Naive thymus-derived CD4-positive, alpha-beta T cell (primary cell): Measurements from ENCODE around the gene TMPRSS7. TPM values are rescaled to one million over a fixed set of nuclear protein-coding genes. Genes with fewer than 3 reads are reported as not detected.

ENCODE experiments used
- ATAC-seq: fragments of 150-1000 bp; cut with Tn5 transposase; 2 replicates; pipeline ENCODE4 v1.10.0; 2021; ENCODE audit warnings: mild to moderate bottlenecking, moderate library complexity
- CTCF ChIA-PET: fragments of 350-600 bp; sonication (Branson Sonifier 250); formaldehyde crosslinking; loops from one replicate; lab custom pipeline; 2021; ENCODE audit warnings: antibody characterized with exemption; lab: Charles Lee
- POLR2A ChIA-PET: fragments of 350-600 bp; sonication (Branson Sonifier 250); formaldehyde crosslinking; loops from one replicate; lab custom pipeline; 2021; ENCODE audit warnings: antibody characterized with exemption, inconsistent platforms; lab: Charles Lee
- DNase-seq, 9 donors: peaks; one replicate each; pipeline versions ENCODE4 v3.0.0 to v3.0.0-alpha.2; 2020 to 2022; ENCODE audit warnings: mixed read lengths in 1 of 9
- H3K27ac ChIP-seq: one replicate; pipeline ENCODE4 v1.7.0; 2013; ENCODE audit warnings: mild to moderate bottlenecking, low read depth, low read length, moderate library complexity
- H3K27me3 ChIP-seq, 2 donors: one replicate each; pipeline ENCODE4 v1.7.0; 2013; ENCODE audit warnings: low read length in 2 of 2, mild to moderate bottlenecking in 2 of 2, moderate library complexity in 2 of 2; ENCODE audit not compliant: control insufficient read depth in 2 of 2, insufficient read depth in 2 of 2
- H3K36me3 ChIP-seq, 3 experiments: 1 replicate in 2 of 3; 2 replicates in 1 of 3; pipeline ENCODE4 v1.7.0; 2013; ENCODE audit warnings: low read length in 3 of 3, mild to moderate bottlenecking in 3 of 3, moderate library complexity in 1 of 3; ENCODE audit not compliant: insufficient read depth in 3 of 3, control insufficient read depth in 2 of 3
- H3K4me1 ChIP-seq, 2 donors: one replicate each; pipeline ENCODE4 v1.7.0; 2013; ENCODE audit warnings: low read length in 2 of 2, mild to moderate bottlenecking in 2 of 2, moderate library complexity in 1 of 2; ENCODE audit not compliant: control insufficient read depth in 2 of 2, insufficient read depth in 2 of 2
- H3K4me3 ChIP-seq: 2 replicates; pipeline ENCODE4 v1.7.0; 2013; ENCODE audit warnings: mild to moderate bottlenecking, low read length
- H3K9me3 ChIP-seq, 3 experiments: 1 replicate in 2 of 3; 2 replicates in 1 of 3; pipeline ENCODE4 v1.7.0; 2013; ENCODE audit warnings: low read length in 3 of 3; ENCODE audit not compliant: control insufficient read depth in 2 of 3
- H3K27ac Mint-ChIP-seq, 9 donors: one replicate each; pipeline ENCODE4 v1.8.0; 2020 to 2022; ENCODE audit warnings: mixed read lengths in 9 of 9, mild to moderate bottlenecking in 8 of 9, moderate library complexity in 5 of 9, inconsistent platforms in 2 of 9
- H3K27me3 Mint-ChIP-seq, 5 donors: one replicate each; pipeline ENCODE4 v1.8.0; 2021 to 2022; ENCODE audit warnings: mixed read lengths in 5 of 5, mild to moderate bottlenecking in 1 of 5
- H3K36me3 Mint-ChIP-seq, 5 donors: one replicate each; pipeline ENCODE4 v1.8.0; 2020 to 2022; ENCODE audit warnings: mixed read lengths in 5 of 5, mild to moderate bottlenecking in 3 of 5, inconsistent platforms in 1 of 5
- H3K4me1 Mint-ChIP-seq, 7 donors: one replicate each; pipeline ENCODE4 v1.8.0; 2020 to 2022; ENCODE audit warnings: mixed read lengths in 7 of 7, mild to moderate bottlenecking in 3 of 7, inconsistent platforms in 1 of 7
- H3K4me3 Mint-ChIP-seq, 10 donors: one replicate each; pipeline ENCODE4 v1.8.0; 2020 to 2022; ENCODE audit warnings: mild to moderate bottlenecking in 10 of 10, mixed read lengths in 10 of 10, moderate library complexity in 6 of 10, inconsistent platforms in 2 of 10
- H3K9me3 Mint-ChIP-seq, 11 donors: one replicate each; pipeline ENCODE4 v1.8.0; 2020 to 2022; ENCODE audit warnings: mixed read lengths in 11 of 11, mild to moderate bottlenecking in 4 of 11, inconsistent platforms in 1 of 11, moderate library complexity in 1 of 11
- intact Hi-C, 2 donors: fragments of 100-400 bp; cut with micrococcal nuclease; formaldehyde crosslinking; loops; one replicate each; pipeline ENCODE4 v1.15.1; 2023
- polyA plus RNA-seq, 2 donors: library from polyadenylated mRNA; unstranded; fragments of 300-500 nt; fragmentation: Illumina TruSeq; gene quantifications; one replicate each; pipeline ENCODE4 v1.2.3, GENCODE V29; 2021
- total RNA-seq, 6 experiments: library from RNA in 5 of 6; stranded (reverse) in 5 of 6; gene quantifications; 1 replicate in 5 of 6; 2 replicates in 1 of 6; pipeline ENCODE4 v1.2.3 and lab custom pipeline; 2021 to 2026

The TMPRSS7 gene
- total and polyA plus RNA-seq, 7 experiments from 2014 or later = 0.09 TPM; not detected in 6

- ChIA-PET POLR2A (interaction anchor here (0.9 to 1.6 kb wide), 3 partner anchors 8 to 23 kb away, joined by 3 to 4 read pairs (median 4); no protein-coding TSS in a partner anchor), CTCF (interaction anchor here (0.9 to 4.6 kb wide), 4 partner anchors 10 to 36 kb away, joined by 3 to 16 read pairs (median 8); no protein-coding TSS in a partner anchor)
- H3K9me3 Mint-ChIP-seq = no peaks in the 10 kb centered on the region
- Histone ChIP-seq H3K4me3 (no peak overlapping the region), H3K27ac (no peak overlapping the region), H3K36me3 (no peaks in the 10 kb centered on the region), H3K27me3 (no peaks in the 10 kb centered on the region), H3K9me3 (no peaks in the 10 kb centered on the region), H3K4me1 (peaks cover 5 to 22% of the 10 kb centered on the region in 2 donors)
- H3K27ac Mint-ChIP-seq = peak overlapping the region; percentile 32 to 77 (median 56)
- no peaks in the 10 kb centered on the region for H3K36me3 Mint-ChIP-seq
- intact Hi-C loops = no loop called here
- DNase-seq (no peak), ATAC-seq (no peak)
- no peaks in the 10 kb centered on the region for H3K27me3 Mint-ChIP-seq
- peaks cover 20 to 52% (median 41%) of the 10 kb centered on the region in 7 donors for H3K4me1 Mint-ChIP-seq
- peak overlapping the region in 2 of 10 donors; percentile 17 to 31 for H3K4me3 Mint-ChIP-seq
These were observed 31.0 kb upstream of the TMPRSS7 start for GRCh38 chr3:112003321-112004080.

- no peak for ATAC-seq
- H3K9me3 Mint-ChIP-seq = peaks cover 0 to 3% (median 0%) of the 10 kb centered on the region in 11 donors
- intact Hi-C loops = no loop called here
- ChIA-PET POLR2A (interaction anchor here (0.9 kb wide), 1 partner anchor 24 kb away, joined by 3 read pairs; no protein-coding TSS in a partner anchor), CTCF (interaction anchor here (1.5 to 4.6 kb wide), 4 partner anchors 9 to 286 kb away, joined by 4 to 16 read pairs (median 8); no protein-coding TSS in a partner anchor)
- Histone ChIP-seq H3K27ac (no peak overlapping the region), H3K4me1 (peaks cover 5 to 22% of the 10 kb centered on the region in 2 donors), H3K4me3 (no peak overlapping the region), H3K9me3 (no peaks in the 10 kb centered on the region), H3K36me3 (no peaks in the 10 kb centered on the region), H3K27me3 (no peaks in the 10 kb centered on the region)
- H3K27ac Mint-ChIP-seq = peak overlapping the region in 3 of 9 donors; percentile 27 to 56 (median 44)
- no peak for DNase-seq
- no peak overlapping the region for H3K4me3 Mint-ChIP-seq
- peaks cover 0 to 4% (median 0%) of the 10 kb centered on the region in 5 donors for H3K36me3 Mint-ChIP-seq
- no peaks in the 10 kb centered on the region for H3K27me3 Mint-ChIP-seq
- peaks cover 20 to 48% (median 35%) of the 10 kb centered on the region in 7 donors for H3K4me1 Mint-ChIP-seq
These were observed 30.3 kb upstream of the TMPRSS7 start for GRCh38 chr3:112004187-112004586.

- DNase-seq (no peak), ATAC-seq (no peak)
- no peak overlapping the region for H3K27ac ChIP-seq
- Mint-ChIP-seq H3K27ac (no peak overlapping the region), H3K4me3 (no peak overlapping the region), H3K4me1 (peaks cover 20 to 46% (median 33%) of the 10 kb centered on the region in 7 donors), H3K9me3 (peaks cover 0 to 3% (median 0%) of the 10 kb centered on the region in 11 donors), H3K27me3 (no peaks in the 10 kb centered on the region), H3K36me3 (peaks cover 0 to 5% (median 0%) of the 10 kb centered on the region in 5 donors)
- CTCF ChIA-PET = interaction anchor here (1.5 to 4.6 kb wide), 4 partner anchors 9 to 287 kb away, joined by 4 to 16 read pairs (median 8); no protein-coding TSS in a partner anchor
- no peaks in the 10 kb centered on the region for H3K36me3 ChIP-seq
- no peaks in the 10 kb centered on the region for H3K9me3 ChIP-seq
- no peak overlapping the region for H3K4me3 ChIP-seq
- intact Hi-C loops = no loop called here
- no peaks in the 10 kb centered on the region for H3K27me3 ChIP-seq
- POLR2A ChIA-PET = no interaction called here
- peaks cover 5 to 18% of the 10 kb centered on the region in 2 donors for H3K4me1 ChIP-seq
These were observed 29.9 kb upstream of the TMPRSS7 start for GRCh38 chr3:112004669-112005068.

GRCh38 chr3:112005091-112005672 is 29.4 kb upstream of the TMPRSS7 start:
- Mint-ChIP-seq H3K36me3 (peaks cover 0 to 6% (median 0%) of the 10 kb centered on the region in 5 donors), H3K27ac (no peak overlapping the region), H3K4me3 (no peak overlapping the region), H3K9me3 (peaks cover 0 to 3% (median 0%) of the 10 kb centered on the region in 11 donors), H3K4me1 (peaks cover 20 to 44% (median 33%) of the 10 kb centered on the region in 7 donors), H3K27me3 (no peaks in the 10 kb centered on the region)
- intact Hi-C loops = no loop called here
- Histone ChIP-seq H3K9me3 (no peaks in the 10 kb centered on the region), H3K27ac (no peak overlapping the region), H3K4me3 (no peak overlapping the region), H3K4me1 (peaks cover 5 to 18% of the 10 kb centered on the region in 2 donors), H3K27me3 (no peaks in the 10 kb centered on the region), H3K36me3 (no peaks in the 10 kb centered on the region)
- no peak for ATAC-seq
- ChIA-PET CTCF (interaction anchor here (0.7 to 3.1 kb wide), 3 partner anchors 13 to 287 kb away, joined by 4 to 8 read pairs (median 5); no protein-coding TSS in a partner anchor), POLR2A (no interaction called here)
- no peak for DNase-seq

GRCh38 chr3:112007633-112008032 is 26.9 kb upstream of the TMPRSS7 start:
- Histone ChIP-seq H3K4me3 (no peak overlapping the region), H3K27me3 (no peaks in the 10 kb centered on the region), H3K9me3 (no peaks in the 10 kb centered on the region), H3K36me3 (no peaks in the 10 kb centered on the region), H3K27ac (no peak overlapping the region), H3K4me1 (peaks cover 5 to 11% of the 10 kb centered on the region in 2 donors)
- Mint-ChIP-seq H3K36me3 (peaks cover 0 to 6% (median 0%) of the 10 kb centered on the region in 5 donors), H3K4me1 (peaks cover 14 to 29% (median 19%) of the 10 kb centered on the region in 7 donors), H3K9me3 (peaks cover 0 to 3% (median 0%) of the 10 kb centered on the region in 11 donors), H3K27ac (no peak overlapping the region), H3K4me3 (no peak overlapping the region), H3K27me3 (no peaks in the 10 kb centered on the region)
- ChIA-PET CTCF (interaction anchor here (1.1 to 1.6 kb wide), 2 partner anchors 13 to 19 kb away, joined by 6 to 10 read pairs; no protein-coding TSS in a partner anchor), POLR2A (no interaction called here)
- DNase-seq = no peak
- ATAC-seq = no peak
- intact Hi-C loops = no loop called here

GRCh38 chr3:112009670-112010069 is 24.9 kb upstream of the TMPRSS7 start:
- POLR2A ChIA-PET = no interaction called here
- peaks cover 0 to 23% (median 10%) of the 10 kb centered on the region in 7 donors for H3K4me1 Mint-ChIP-seq
- DNase-seq (no peak), ATAC-seq (no peak)
- Histone ChIP-seq H3K27me3 (no peaks in the 10 kb centered on the region), H3K9me3 (no peaks in the 10 kb centered on the region), H3K4me1 (no peaks in the 10 kb centered on the region), H3K4me3 (no peak overlapping the region), H3K27ac (no peak overlapping the region), H3K36me3 (no peaks in the 10 kb centered on the region)
- intact Hi-C loops = no loop called here
- no peak overlapping the region for H3K27ac Mint-ChIP-seq
- peaks cover 0 to 6% (median 0%) of the 10 kb centered on the region in 5 donors for H3K36me3 Mint-ChIP-seq
- H3K4me3 Mint-ChIP-seq = no peak overlapping the region
- H3K27me3 Mint-ChIP-seq = no peaks in the 10 kb centered on the region
- CTCF ChIA-PET = interaction anchor here (1.3 to 2.5 kb wide), 2 partner anchors 18 to 341 kb away, joined by 3 to 6 read pairs; no protein-coding TSS in a partner anchor
- H3K9me3 Mint-ChIP-seq = peaks cover 0 to 3% (median 0%) of the 10 kb centered on the region in 11 donors
